ENCODE data around the gene EFHC2. TPM values are rescaled to one million over a fixed set of nuclear protein-coding genes. Genes with fewer than 3 reads are reported as not detected.

EFHC2 gene
- polyA plus RNA-seq, 1 donor from 2014 or later, result 0.22 TPM

- H3K36me3 ChIP-seq (ENCODE audit: insufficient read depth, low read length), result no peaks in the 10 kb centered on the region
- no peaks in the 10 kb centered on the region for H4K20me1 ChIP-seq (ENCODE audit: insufficient read depth)
Measured at GRCh38 chrX:44178274-44179053, 165.0 kb downstream of the EFHC2 start.

GRCh38 chrX:44175455-44175854 lies 168.0 kb downstream of the EFHC2 start:
- no peaks in the 10 kb centered on the region for H3K9me3 ChIP-seq (ENCODE audit: low read length)
- no peaks in the 10 kb centered on the region for H3K36me3 ChIP-seq (ENCODE audit: insufficient read depth, low read length)
- H3K4me3 ChIP-seq (ENCODE audit: low read length), result no peak overlapping the region
- H4K20me1 ChIP-seq (ENCODE audit: insufficient read depth), result no peaks in the 10 kb centered on the region
- H3K9me2 ChIP-seq (ENCODE audit: insufficient read depth, low read length), result no peaks in the 10 kb centered on the region
- no peak overlapping the region for H3K9ac ChIP-seq (ENCODE audit: low read length)
- H3K79me2 ChIP-seq (replicated peaks; ENCODE audit: insufficient read depth, low read length), result no peaks in the 10 kb centered on the region
- no peak overlapping the region for H3K27ac ChIP-seq (ENCODE audit: low read length)
- H3K4me2 ChIP-seq (ENCODE audit: low read length), result no peak overlapping the region
- H3K27me3 ChIP-seq (ENCODE audit: insufficient read depth, low read depth, low read length), result no peaks in the 10 kb centered on the region
- no peaks in the 10 kb centered on the region for H3F3A ChIP-seq (ENCODE audit: insufficient read depth, low read length, poor library complexity, severe bottlenecking)
- TF ChIP-seq EZH2 (IDR thresholded peaks at IDR 0.05; ENCODE audit: borderline replicate concordance, insufficient read depth, low read length, poor library complexity, severe bottlenecking) (no peak), REST (IDR thresholded peaks at IDR 0.05; ENCODE audit: borderline replicate concordance) (no peak), MXI1 (conservative IDR thresholded peaks at IDR 0.05; ENCODE audit: poor library complexity, severe bottlenecking) (no peak), SMC3 (conservative IDR thresholded peaks at IDR 0.05; ENCODE audit: poor library complexity) (no peak)
- H2AFZ ChIP-seq (ENCODE audit: low read depth, low read length), result no peak overlapping the region

More at GRCh38 chrX:44178274-44179053, 165.0 kb downstream of the EFHC2 start:
- Histone ChIP-seq H3K27me3 (ENCODE audit: insufficient read depth, low read depth, low read length) (no peaks in the 10 kb centered on the region), H2AFZ (ENCODE audit: low read depth, low read length) (no peak overlapping the region), H3K4me3 (ENCODE audit: low read length) (no peak overlapping the region), H3K27ac (ENCODE audit: low read length) (no peak overlapping the region), H3K9me3 (ENCODE audit: low read length) (no peaks in the 10 kb centered on the region), H3K79me2 (replicated peaks; ENCODE audit: insufficient read depth, low read length) (no peaks in the 10 kb centered on the region), H3F3A (ENCODE audit: insufficient read depth, low read length, poor library complexity, severe bottlenecking) (no peaks in the 10 kb centered on the region), H3K4me2 (ENCODE audit: low read length) (no peak overlapping the region), H3K9me2 (ENCODE audit: insufficient read depth, low read length) (no peaks in the 10 kb centered on the region), H3K9ac (ENCODE audit: low read length) (no peak overlapping the region)
- TF ChIP-seq, protein P1, sequence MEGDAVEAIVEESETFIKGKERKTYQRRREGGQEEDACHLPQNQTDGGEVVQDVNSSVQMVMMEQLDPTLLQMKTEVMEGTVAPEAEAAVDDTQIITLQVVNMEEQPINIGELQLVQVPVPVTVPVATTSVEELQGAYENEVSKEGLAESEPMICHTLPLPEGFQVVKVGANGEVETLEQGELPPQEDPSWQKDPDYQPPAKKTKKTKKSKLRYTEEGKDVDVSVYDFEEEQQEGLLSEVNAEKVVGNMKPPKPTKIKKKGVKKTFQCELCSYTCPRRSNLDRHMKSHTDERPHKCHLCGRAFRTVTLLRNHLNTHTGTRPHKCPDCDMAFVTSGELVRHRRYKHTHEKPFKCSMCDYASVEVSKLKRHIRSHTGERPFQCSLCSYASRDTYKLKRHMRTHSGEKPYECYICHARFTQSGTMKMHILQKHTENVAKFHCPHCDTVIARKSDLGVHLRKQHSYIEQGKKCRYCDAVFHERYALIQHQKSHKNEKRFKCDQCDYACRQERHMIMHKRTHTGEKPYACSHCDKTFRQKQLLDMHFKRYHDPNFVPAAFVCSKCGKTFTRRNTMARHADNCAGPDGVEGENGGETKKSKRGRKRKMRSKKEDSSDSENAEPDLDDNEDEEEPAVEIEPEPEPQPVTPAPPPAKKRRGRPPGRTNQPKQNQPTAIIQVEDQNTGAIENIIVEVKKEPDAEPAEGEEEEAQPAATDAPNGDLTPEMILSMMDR (IDR thresholded peaks at IDR 0.05; ENCODE audit: poor library complexity, severe bottlenecking), result no peak
- no peak for TF ChIP-seq RAD21 (conservative IDR thresholded peaks at IDR 0.05)
- no peak for TF ChIP-seq REST (IDR thresholded peaks at IDR 0.05; ENCODE audit: borderline replicate concordance)
- no peak for TF ChIP-seq EZH2 (IDR thresholded peaks at IDR 0.05; ENCODE audit: borderline replicate concordance, insufficient read depth, low read length, poor library complexity, severe bottlenecking)
- TF ChIP-seq MXI1 (conservative IDR thresholded peaks at IDR 0.05; ENCODE audit: poor library complexity, severe bottlenecking), result no peak
- TF ChIP-seq POLR2AphosphoS5 (IDR thresholded peaks at IDR 0.05), result no peak
- TF ChIP-seq EP300 (conservative IDR thresholded peaks at IDR 0.05; ENCODE audit: poor library complexity, severe bottlenecking), result no peak
- no peak for TF ChIP-seq TAF1 (IDR thresholded peaks at IDR 0.05; ENCODE audit: low read depth)
- no peak for TF ChIP-seq SMC3 (conservative IDR thresholded peaks at IDR 0.05; ENCODE audit: poor library complexity)
